ENCODE measurements around the gene GUCY1A1.
"Not testable (repeated sequence)": the region's sequence is repeated elsewhere in the genome, so short reads cannot be mapped to it uniquely, and the experiment has no call there.

The GUCY1A1 gene, protein sequence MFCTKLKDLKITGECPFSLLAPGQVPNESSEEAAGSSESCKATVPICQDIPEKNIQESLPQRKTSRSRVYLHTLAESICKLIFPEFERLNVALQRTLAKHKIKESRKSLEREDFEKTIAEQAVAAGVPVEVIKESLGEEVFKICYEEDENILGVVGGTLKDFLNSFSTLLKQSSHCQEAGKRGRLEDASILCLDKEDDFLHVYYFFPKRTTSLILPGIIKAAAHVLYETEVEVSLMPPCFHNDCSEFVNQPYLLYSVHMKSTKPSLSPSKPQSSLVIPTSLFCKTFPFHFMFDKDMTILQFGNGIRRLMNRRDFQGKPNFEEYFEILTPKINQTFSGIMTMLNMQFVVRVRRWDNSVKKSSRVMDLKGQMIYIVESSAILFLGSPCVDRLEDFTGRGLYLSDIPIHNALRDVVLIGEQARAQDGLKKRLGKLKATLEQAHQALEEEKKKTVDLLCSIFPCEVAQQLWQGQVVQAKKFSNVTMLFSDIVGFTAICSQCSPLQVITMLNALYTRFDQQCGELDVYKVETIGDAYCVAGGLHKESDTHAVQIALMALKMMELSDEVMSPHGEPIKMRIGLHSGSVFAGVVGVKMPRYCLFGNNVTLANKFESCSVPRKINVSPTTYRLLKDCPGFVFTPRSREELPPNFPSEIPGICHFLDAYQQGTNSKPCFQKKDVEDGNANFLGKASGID

DNA sequence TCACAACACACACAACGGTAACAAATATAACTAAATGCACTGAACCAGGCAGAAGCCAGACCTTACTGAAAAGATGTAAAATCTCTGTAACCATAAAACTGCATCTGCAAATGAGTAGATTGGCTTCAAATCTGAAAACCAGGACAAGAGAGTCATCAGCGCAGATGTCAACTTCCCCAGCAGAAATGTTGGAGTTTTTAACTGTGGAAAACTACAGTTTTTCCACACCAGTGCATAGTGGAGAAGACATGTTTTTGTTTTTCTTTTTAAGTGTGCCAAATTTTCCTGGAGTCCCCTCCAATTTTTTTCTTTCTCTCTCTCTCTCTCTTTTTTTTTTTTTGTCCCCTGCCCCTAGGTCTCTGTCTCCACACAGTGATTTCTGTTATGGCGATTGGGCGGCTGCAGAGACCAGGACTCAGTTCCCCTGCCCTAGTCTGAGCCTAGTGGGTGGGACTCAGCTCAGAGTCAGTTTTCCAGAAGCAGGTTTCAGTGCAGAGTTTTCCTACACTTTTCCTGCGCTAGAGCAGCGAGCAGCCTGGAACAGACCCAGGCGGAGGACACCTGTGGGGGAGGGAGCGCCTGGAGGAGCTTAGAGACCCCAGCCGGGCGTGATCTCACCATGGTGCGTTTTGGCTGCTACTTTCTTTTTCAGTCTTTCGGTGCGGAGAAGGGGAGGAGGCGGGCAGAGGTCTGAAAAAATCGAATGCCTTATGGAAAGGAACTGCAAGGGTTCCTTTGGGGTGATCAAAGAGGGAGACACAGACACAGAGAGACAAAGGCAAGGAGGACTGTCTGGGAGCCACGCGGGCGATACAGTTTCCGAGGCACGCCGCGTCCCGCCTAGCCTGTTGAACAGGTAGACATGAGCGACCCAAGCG, at the start of gene GUCY1A1:
Gene GUCY1A1 (plus strand): TSS at position 505 of the 878 bp plus-strand sequence. CDS start 30,020 bp downstream, outside the sequence.
- DNase-seq (ENCODE audit: low read depth in 2 of 2), result no peak

DNA sequence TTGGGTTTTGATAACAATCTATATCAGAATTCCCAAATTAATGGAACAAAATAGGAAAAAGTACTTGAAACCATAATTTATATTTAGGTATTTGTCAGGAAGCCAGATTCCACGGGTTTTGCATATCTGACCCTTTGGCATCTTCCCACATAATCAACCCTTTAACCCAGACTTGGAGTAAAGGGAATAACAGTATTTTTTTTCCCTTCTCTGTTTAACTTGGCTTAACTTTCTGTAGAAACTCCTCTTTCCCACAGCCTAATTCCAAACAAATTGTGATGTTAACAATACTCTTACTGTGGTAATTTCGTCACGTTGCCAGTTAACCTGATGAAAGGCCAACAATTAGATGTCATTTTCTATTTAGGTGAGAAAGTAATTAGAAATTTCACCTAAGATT, 49.4 kb upstream of the GUCY1A1 start:
- no peak for DNase-seq (ENCODE audit: low read depth in 2 of 2)

GRCh38 chr4:155618183-155618838, 48.3 kb upstream of the GUCY1A1 start:
- DNase-seq (ENCODE audit: low read depth in 2 of 2), result no peak

DNA sequence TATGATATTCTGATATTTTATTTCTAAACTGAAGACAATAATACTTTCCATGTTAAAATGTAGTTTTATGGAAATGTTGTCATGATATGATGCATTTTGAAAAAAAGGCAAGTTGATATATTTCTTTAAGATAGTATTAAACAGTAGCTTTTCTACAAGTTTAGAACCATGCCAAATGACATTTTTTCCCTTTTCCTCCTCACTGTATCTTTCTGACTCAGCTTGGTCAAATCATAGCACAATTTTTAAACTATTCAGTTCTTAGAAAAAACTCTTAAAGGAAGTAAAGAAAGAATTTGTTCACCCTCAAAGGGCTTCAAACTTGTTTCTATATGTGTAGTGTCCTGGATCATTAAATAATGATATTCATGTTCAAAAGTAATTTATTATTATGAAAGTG, 46.0 kb upstream of the GUCY1A1 start:
- no peak for DNase-seq (ENCODE audit: low read depth in 2 of 2)

DNA sequence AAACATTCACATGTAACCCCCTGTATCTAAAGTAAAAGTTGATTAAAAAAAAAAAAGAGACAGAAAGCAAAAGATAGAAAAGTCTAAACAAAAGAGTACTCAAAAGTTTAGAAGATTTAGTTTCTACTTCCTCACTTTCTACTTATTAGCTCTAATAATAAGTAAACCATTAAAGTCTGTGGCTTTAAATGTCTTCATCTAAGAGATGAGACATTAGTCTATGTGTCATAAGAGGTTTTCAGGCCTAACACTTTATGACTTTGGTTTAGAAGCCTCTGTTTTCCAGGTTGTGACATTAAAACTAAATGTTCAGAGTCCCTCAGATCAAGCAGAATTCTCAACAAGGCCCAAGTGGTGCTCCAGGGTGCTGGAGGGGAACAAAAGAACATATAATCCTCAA, 42.2 kb upstream of the GUCY1A1 start:
- DNase-seq (ENCODE audit: low read depth in 2 of 2), result no peak

GRCh38 chr4:155626561-155626960, 40.1 kb upstream of the GUCY1A1 start:
- no peak for DNase-seq (ENCODE audit: low read depth in 2 of 2)

- no peak for DNase-seq (ENCODE audit: low read depth in 2 of 2)
These were observed 37.3 kb upstream of the GUCY1A1 start for GRCh38 chr4:155629183-155629825.

DNA sequence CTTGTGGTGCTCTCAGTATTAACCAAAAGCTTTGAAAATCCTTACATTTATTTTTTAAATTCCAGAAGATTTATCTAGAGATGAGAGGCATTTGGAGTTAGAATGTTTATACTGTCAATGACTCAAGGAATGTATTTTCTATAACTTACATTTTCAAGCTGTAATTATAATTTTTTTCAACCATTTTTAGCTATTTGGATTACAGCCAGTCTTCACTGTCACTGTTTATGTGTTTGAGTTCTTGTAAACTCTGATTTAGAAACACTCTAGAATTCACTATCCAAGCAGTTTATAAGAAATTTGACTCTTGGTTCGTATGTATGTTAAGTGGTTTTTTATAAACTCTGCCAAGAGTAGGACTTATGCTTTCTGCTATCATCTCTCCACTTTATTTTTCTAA, 36.7 kb upstream of the GUCY1A1 start:
- no peak for DNase-seq (ENCODE audit: low read depth in 2 of 2)

- DNase-seq (ENCODE audit: low read depth in 2 of 2), result no peak
These were observed 34.3 kb upstream of the GUCY1A1 start for GRCh38 chr4:155632310-155632840.

GRCh38 chr4:155638195-155638965, 28.3 kb upstream of the GUCY1A1 start:
- DNase-seq (ENCODE audit: low read depth in 2 of 2), result no peak

DNA sequence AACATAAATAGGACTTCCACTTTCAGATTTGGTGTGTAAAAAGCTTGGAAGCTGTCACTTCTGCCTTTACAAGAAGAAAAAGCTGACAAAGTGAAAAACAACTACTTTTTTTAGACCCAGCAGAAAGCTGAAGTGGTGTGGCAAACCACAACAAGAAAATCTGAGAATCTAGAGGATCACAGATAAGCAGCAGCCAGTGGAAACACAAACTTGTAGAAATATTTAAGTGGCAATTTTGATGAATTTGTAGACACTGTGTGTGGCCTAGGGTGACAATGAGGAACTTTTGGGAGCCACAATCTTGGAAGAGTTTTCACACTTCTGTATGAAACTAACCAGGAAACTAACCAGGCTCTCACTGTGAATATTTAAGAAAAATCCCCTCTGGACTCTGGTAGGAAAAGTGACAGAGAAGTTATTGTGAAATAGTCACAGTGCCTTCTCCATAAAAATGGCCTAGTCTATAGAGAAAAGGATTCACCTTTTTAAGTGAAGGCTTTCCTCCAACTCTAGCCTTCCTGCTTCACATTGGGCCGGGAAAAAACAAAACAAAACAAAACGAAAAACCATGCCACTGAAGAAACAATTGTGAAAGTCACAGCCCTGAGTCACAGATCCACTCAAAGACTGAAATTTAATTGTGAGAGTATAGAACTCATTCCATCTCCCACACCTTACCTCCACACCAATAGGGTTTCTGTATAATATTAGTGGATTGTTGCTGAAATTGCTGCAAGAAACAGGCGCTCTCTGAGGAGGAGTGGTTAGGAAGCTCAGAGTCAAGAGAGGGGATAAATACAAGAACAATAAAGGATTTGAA, 26.7 kb upstream of the GUCY1A1 start:
- no peak for DNase-seq (ENCODE audit: low read depth in 2 of 2)

DNA sequence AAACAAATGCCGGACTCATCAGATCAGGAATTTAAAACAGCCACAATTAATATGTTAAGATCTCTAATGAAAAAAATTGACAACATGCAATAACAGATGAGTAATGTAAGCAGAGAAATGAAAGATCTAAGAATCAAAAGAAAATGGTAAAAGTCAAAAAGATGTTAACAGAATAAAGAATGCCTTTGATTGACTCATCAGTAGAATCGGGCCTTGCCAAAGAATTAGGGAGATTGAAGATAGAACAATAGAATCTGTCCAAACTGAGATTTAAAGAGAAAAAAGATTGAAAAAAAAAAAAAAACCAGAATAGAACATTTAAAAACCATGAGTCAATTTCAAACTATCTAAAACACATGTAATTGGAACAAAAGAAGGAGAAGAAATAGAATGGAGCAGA, 25.9 kb upstream of the GUCY1A1 start:
- no peak for DNase-seq (ENCODE audit: low read depth in 2 of 2)

- no peak for DNase-seq (ENCODE audit: low read depth in 2 of 2)
These were observed 23.6 kb upstream of the GUCY1A1 start for GRCh38 chr4:155643087-155643486.

GRCh38 chr4:155646001-155646400, 20.6 kb upstream of the GUCY1A1 start:
- no peak for DNase-seq (ENCODE audit: low read depth in 2 of 2)

GRCh38 chr4:155650785-155651184, 15.9 kb upstream of the GUCY1A1 start:
- not testable (repeated sequence) for DNase-seq (ENCODE audit: low read depth in 2 of 2)

GRCh38 chr4:155653052-155653451, 13.6 kb upstream of the GUCY1A1 start:
- no peak for DNase-seq (ENCODE audit: low read depth in 2 of 2)

DNA sequence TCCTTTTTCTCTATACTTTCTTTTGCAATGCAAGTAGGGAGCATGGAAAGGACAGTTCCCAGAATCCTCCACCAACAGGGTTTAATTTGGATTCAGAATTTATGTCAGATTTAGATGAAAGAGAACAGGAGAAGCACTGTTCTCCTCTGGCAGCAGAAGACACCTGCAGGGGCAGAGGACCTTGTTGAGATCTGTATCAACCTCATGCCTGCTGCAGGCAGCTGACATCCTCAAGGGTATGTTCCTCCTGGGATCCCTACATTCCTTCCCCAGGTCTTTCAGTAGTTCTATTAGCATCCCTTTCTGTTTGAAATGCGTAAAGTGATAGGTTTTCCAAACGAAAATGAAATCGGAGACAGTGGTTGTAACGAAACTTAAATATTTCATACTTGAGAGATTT, 10.6 kb upstream of the GUCY1A1 start:
- no peak for DNase-seq (ENCODE audit: low read depth in 2 of 2)

DNA sequence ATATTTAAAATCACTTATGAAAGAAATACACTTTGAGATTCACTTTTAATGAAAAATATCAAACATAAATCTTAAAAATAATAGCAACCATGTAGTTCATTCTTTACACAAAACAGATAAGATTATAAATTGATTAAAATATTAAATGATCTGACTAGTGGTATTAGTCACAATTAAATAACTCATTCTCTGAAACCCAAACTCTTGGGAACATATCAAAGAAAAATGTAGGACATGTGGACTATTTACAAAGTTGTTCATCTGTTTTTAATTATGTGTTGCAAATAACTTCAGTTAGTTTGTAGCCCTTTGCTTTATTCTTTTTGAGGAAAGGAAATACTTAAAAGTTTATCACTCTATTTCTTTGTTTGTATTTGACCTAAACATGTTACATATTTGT, 9.5 kb upstream of the GUCY1A1 start:
- no peak for DNase-seq (ENCODE audit: low read depth in 2 of 2)

DNA sequence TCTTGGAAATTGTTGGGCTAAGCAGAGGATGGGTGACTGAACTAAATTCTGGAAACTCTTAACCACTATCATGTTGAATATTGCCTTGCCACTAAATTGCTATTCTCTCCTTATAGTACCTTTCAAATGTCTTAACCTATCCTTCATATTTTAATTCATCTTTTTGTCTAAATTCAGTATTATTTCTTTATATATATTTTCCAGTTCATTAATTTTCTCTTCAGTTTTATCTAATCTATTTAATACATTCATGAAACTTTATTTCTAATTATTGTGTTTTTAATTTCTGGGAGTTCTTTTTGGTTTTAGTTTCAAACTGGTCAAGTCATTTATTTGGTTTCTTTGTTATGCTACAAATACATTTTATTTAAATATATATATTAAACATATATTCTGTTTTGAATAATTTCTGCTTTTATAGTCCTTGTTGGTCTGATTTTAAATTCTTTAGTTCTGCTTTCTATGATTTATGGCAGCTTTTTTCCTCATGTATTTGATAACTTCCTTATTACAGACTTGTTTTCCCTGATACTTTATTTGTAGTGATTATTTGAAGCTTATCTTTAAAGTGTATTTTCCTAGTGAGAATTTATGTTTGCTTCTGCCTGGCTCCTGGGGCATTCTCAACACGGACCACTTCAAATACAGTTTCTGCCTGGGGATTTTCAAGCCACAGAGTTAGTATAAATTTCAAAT, 8.5 kb upstream of the GUCY1A1 start:
- DNase-seq (ENCODE audit: low read depth in 2 of 2), result no peak

Data from stimulated activated CD8-positive, alpha-beta memory T cell treated with anti-CD3 and anti-CD28 coated beads, Interleukin-7, amount 100 ng/mL, for 1 hour (primary cell).